ENCODE measurements around the gene CORO2B. TPM values are rescaled to one million over a fixed set of nuclear protein-coding genes. Genes with fewer than 3 reads are reported as not detected.

Gene CORO2B
- total RNA-seq, 1 donor from 2014 or later, result 1.1 TPM

GRCh38 chr15:68590721-68591389 lies 12.1 kb downstream of the CORO2B start:
- peaks cover 10% of the 10 kb centered on the region for H3K4me1 Mint-ChIP-seq
- no peaks in the 10 kb centered on the region for H3K9me3 Mint-ChIP-seq
- no peak overlapping the region for H3K27ac Mint-ChIP-seq
- TF ChIP-seq CTCF (IDR thresholded peaks at IDR 0.05; ENCODE audit: unreplicated experiment), result no peak
- H3K36me3 Mint-ChIP-seq, result no peaks in the 10 kb centered on the region
- no peak overlapping the region for H3K4me3 Mint-ChIP-seq
- DNase-seq (ENCODE audit: low spot score in 2 of 2, unreplicated experiment in 2 of 2), result no peak
- peaks cover 6% of the 10 kb centered on the region for H3K27me3 Mint-ChIP-seq (ENCODE audit: low read depth)

GRCh38 chr15:68592054-68592453 lies 13.3 kb downstream of the CORO2B start:
- Mint-ChIP-seq H3K27ac (no peak overlapping the region), H3K9me3 (no peaks in the 10 kb centered on the region), H3K4me3 (no peak overlapping the region), H3K4me1 (peaks cover 10% of the 10 kb centered on the region), H3K27me3 (ENCODE audit: low read depth) (peaks cover 6% of the 10 kb centered on the region), H3K36me3 (no peaks in the 10 kb centered on the region)
- DNase-seq (ENCODE audit: low spot score in 2 of 2, unreplicated experiment in 2 of 2), result no peak
- TF ChIP-seq CTCF (IDR thresholded peaks at IDR 0.05; ENCODE audit: unreplicated experiment), result no peak

- TF ChIP-seq CTCF (IDR thresholded peaks at IDR 0.05; ENCODE audit: unreplicated experiment), result no peak
- Mint-ChIP-seq H3K36me3 (no peaks in the 10 kb centered on the region), H3K4me1 (peaks cover 10% of the 10 kb centered on the region), H3K27ac (no peak overlapping the region), H3K4me3 (no peak overlapping the region), H3K9me3 (no peaks in the 10 kb centered on the region), H3K27me3 (ENCODE audit: low read depth) (peaks cover 6% of the 10 kb centered on the region)
- DNase-seq (ENCODE audit: low spot score in 2 of 2, unreplicated experiment in 2 of 2), result no peak
These were observed 13.8 kb downstream of the CORO2B start for GRCh38 chr15:68592544-68592943.

GRCh38 chr15:68593341-68593740 lies 14.5 kb downstream of the CORO2B start:
- no peaks in the 10 kb centered on the region for H3K9me3 Mint-ChIP-seq
- peaks cover 10% of the 10 kb centered on the region for H3K4me1 Mint-ChIP-seq
- TF ChIP-seq CTCF (IDR thresholded peaks at IDR 0.05; ENCODE audit: unreplicated experiment), result no peak
- H3K27ac Mint-ChIP-seq, result no peak overlapping the region
- H3K36me3 Mint-ChIP-seq, result no peaks in the 10 kb centered on the region
- peaks cover 6% of the 10 kb centered on the region for H3K27me3 Mint-ChIP-seq (ENCODE audit: low read depth)
- no peak overlapping the region for H3K4me3 Mint-ChIP-seq
- DNase-seq (ENCODE audit: low spot score in 2 of 2, unreplicated experiment in 2 of 2), result no peak

- no peak for DNase-seq (ENCODE audit: low spot score in 2 of 2, unreplicated experiment in 2 of 2)
- peaks cover 6% of the 10 kb centered on the region for H3K27me3 Mint-ChIP-seq (ENCODE audit: low read depth)
- H3K4me1 Mint-ChIP-seq, result peaks cover 6% of the 10 kb centered on the region
- no peaks in the 10 kb centered on the region for H3K36me3 Mint-ChIP-seq
- H3K9me3 Mint-ChIP-seq, result no peaks in the 10 kb centered on the region
- H3K27ac Mint-ChIP-seq, result no peak overlapping the region
- no peak for TF ChIP-seq CTCF (IDR thresholded peaks at IDR 0.05; ENCODE audit: unreplicated experiment)
- H3K4me3 Mint-ChIP-seq, result no peak overlapping the region
These were observed 15.2 kb downstream of the CORO2B start for GRCh38 chr15:68593828-68594532.

Measured in mesothelial cell of epicardium (in vitro differentiated cells).